ENCODE data around the gene FBXL16. TPM values are rescaled to one million over a fixed set of nuclear protein-coding genes. Genes with fewer than 3 reads are reported as not detected.
A peak's percentile ranks its signal among the peaks of the same experiment; 100 is the strongest.

The FBXL16 gene
- total and polyA plus RNA-seq, 9 of the 15 experiments (the other 6 are each of a cell fraction or from before 2014, with no cell fraction given): 0.21 to 8.2 (median 1.7) TPM

DNA sequence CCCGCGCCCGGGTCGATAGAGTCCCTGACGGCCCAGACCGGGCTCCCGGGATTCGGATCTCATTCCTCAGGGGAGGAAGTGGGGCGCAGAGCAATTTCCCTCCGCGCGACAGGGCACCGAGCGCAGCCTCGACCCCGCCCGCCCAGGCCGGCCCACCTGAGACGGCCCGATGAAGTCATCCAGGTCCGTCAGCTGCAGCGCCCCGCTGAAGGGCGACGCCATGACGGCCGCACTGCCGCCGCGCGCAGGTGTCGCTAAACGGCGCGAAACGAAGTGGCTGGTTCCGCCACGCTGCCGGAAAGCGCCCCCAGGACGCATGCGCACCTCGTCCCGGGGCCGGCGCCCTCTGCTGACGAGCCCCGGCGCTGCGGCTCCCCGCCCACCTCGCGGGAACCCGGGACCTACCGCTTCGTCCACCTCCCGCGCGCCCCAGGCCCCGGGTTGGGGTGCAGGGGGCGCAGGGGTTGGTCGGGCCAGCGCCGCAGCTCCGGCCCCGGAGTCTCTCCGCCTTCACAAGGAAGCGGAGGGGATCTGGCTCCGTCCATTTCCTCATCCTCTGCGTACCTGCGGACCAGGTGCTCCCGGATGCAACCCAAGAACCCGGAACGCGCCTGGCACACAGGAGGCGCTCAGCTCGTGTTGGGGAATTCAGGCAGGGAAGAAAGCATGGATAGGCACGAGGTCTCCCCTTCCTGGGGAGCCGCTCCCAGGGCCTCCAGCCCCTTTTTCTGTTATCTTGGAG lies 35.3 kb upstream of the FBXL16 start, which contains the start of gene CIAO3 (continued):
- TF ChIP-seq, protein P1, sequence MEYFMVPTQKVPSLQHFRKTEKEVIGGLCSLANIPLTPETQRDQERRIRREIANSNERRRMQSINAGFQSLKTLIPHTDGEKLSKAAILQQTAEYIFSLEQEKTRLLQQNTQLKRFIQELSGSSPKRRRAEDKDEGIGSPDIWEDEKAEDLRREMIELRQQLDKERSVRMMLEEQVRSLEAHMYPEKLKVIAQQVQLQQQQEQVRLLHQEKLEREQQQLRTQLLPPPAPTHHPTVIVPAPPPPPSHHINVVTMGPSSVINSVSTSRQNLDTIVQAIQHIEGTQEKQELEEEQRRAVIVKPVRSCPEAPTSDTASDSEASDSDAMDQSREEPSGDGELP (CRISPR knock-in tag; IDR thresholded peaks at IDR 0.05; ENCODE audit: borderline replicate concordance): peak; percentile 98
- TF ChIP-seq, protein P2, sequence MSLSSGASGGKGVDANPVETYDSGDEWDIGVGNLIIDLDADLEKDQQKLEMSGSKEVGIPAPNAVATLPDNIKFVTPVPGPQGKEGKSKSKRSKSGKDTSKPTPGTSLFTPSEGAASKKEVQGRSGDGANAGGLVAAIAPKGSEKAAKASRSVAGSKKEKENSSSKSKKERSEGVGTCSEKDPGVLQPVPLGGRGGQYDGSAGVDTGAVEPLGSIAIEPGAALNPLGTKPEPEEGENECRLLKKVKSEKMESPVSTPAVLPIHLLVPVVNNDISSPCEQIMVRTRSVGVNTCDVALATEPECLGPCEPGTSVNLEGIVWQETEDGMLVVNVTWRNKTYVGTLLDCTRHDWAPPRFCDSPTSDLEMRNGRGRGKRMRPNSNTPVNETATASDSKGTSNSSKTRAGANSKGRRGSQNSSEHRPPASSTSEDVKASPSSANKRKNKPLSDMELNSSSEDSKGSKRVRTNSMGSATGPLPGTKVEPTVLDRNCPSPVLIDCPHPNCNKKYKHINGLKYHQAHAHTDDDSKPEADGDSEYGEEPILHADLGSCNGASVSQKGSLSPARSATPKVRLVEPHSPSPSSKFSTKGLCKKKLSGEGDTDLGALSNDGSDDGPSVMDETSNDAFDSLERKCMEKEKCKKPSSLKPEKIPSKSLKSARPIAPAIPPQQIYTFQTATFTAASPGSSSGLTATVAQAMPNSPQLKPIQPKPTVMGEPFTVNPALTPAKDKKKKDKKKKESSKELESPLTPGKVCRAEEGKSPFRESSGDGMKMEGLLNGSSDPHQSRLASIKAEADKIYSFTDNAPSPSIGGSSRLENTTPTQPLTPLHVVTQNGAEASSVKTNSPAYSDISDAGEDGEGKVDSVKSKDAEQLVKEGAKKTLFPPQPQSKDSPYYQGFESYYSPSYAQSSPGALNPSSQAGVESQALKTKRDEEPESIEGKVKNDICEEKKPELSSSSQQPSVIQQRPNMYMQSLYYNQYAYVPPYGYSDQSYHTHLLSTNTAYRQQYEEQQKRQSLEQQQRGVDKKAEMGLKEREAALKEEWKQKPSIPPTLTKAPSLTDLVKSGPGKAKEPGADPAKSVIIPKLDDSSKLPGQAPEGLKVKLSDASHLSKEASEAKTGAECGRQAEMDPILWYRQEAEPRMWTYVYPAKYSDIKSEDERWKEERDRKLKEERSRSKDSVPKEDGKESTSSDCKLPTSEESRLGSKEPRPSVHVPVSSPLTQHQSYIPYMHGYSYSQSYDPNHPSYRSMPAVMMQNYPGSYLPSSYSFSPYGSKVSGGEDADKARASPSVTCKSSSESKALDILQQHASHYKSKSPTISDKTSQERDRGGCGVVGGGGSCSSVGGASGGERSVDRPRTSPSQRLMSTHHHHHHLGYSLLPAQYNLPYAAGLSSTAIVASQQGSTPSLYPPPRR (CRISPR knock-in tag; IDR thresholded peaks at IDR 0.05; ENCODE audit: borderline replicate concordance): no peak
- TF ChIP-seq, protein P3, sequence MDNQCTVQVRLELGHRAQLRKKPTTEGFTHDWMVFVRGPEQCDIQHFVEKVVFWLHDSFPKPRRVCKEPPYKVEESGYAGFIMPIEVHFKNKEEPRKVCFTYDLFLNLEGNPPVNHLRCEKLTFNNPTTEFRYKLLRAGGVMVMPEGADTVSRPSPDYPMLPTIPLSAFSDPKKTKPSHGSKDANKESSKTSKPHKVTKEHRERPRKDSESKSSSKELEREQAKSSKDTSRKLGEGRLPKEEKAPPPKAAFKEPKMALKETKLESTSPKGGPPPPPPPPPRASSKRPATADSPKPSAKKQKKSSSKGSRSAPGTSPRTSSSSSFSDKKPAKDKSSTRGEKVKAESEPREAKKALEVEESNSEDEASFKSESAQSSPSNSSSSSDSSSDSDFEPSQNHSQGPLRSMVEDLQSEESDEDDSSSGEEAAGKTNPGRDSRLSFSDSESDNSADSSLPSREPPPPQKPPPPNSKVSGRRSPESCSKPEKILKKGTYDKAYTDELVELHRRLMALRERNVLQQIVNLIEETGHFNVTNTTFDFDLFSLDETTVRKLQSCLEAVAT (IDR thresholded peaks at IDR 0.05): no peak
- TF ChIP-seq, protein P4, sequence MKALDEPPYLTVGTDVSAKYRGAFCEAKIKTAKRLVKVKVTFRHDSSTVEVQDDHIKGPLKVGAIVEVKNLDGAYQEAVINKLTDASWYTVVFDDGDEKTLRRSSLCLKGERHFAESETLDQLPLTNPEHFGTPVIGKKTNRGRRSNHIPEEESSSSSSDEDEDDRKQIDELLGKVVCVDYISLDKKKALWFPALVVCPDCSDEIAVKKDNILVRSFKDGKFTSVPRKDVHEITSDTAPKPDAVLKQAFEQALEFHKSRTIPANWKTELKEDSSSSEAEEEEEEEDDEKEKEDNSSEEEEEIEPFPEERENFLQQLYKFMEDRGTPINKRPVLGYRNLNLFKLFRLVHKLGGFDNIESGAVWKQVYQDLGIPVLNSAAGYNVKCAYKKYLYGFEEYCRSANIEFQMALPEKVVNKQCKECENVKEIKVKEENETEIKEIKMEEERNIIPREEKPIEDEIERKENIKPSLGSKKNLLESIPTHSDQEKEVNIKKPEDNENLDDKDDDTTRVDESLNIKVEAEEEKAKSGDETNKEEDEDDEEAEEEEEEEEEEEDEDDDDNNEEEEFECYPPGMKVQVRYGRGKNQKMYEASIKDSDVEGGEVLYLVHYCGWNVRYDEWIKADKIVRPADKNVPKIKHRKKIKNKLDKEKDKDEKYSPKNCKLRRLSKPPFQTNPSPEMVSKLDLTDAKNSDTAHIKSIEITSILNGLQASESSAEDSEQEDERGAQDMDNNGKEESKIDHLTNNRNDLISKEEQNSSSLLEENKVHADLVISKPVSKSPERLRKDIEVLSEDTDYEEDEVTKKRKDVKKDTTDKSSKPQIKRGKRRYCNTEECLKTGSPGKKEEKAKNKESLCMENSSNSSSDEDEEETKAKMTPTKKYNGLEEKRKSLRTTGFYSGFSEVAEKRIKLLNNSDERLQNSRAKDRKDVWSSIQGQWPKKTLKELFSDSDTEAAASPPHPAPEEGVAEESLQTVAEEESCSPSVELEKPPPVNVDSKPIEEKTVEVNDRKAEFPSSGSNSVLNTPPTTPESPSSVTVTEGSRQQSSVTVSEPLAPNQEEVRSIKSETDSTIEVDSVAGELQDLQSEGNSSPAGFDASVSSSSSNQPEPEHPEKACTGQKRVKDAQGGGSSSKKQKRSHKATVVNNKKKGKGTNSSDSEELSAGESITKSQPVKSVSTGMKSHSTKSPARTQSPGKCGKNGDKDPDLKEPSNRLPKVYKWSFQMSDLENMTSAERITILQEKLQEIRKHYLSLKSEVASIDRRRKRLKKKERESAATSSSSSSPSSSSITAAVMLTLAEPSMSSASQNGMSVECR (CRISPR knock-in tag; IDR thresholded peaks at IDR 0.05): peak; percentile 98
- TF ChIP-seq ZNF311 (CRISPR knock-in tag; IDR thresholded peaks at IDR 0.05): no peak
- no peak for TF ChIP-seq SIRT6 (IDR thresholded peaks at IDR 0.05; ENCODE audit: low read depth, low read length)
- peak; percentile 84 for TF ChIP-seq ZBTB17 (CRISPR knock-in tag; IDR thresholded peaks at IDR 0.05)
- TF ChIP-seq, protein P5, sequence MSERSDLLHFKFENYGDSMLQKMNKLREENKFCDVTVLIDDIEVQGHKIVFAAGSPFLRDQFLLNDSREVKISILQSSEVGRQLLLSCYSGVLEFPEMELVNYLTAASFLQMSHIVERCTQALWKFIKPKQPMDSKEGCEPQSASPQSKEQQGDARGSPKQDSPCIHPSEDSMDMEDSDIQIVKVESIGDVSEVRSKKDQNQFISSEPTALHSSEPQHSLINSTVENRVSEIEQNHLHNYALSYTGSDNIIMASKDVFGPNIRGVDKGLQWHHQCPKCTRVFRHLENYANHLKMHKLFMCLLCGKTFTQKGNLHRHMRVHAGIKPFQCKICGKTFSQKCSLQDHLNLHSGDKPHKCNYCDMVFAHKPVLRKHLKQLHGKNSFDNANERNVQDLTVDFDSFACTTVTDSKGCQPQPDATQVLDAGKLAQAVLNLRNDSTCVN (CRISPR knock-in tag; IDR thresholded peaks at IDR 0.05): no peak
- TF ChIP-seq ZNF699 (CRISPR knock-in tag; IDR thresholded peaks at IDR 0.05; ENCODE audit: insufficient replicate concordance): no peak
- TF ChIP-seq JUN (IDR thresholded peaks at IDR 0.05; ENCODE audit: borderline replicate concordance, low read depth, low read length): peak; percentile 90
- peak; percentile 95; the same call in 1 of the 2 replicates for TF ChIP-seq JUN (CRISPR knock-in tag; IDR thresholded peaks at IDR 0.05; ENCODE audit: borderline replicate concordance)
- peak; percentile 8 for TF ChIP-seq ZFP36 (IDR thresholded peaks at IDR 0.05; ENCODE audit: low read depth, low read length, partially characterized antibody)
- TF ChIP-seq NEUROD1 (IDR thresholded peaks at IDR 0.05; ENCODE audit: borderline replicate concordance, low read depth, low read length, partially characterized antibody): no peak

All from K562 (cell line).